Heart right ventricle (tissue), 16 donors: ENCODE data around the gene EPHA7. TPM values are rescaled to one million over a fixed set of nuclear protein-coding genes. Genes with fewer than 3 reads are reported as not detected.
A peak's percentile ranks its signal among the peaks of the same experiment; 100 is the strongest.

ENCODE experiments used
- ATAC-seq, 8 donors: fragments of 200-7000 bp; cut with Tn5 transposase; one replicate each; pipeline ENCODE4 v1.9.1; 2020; ENCODE audit warnings: mild to moderate bottlenecking in 8 of 8, moderate library complexity in 8 of 8, moderate number of reproducible peaks in 1 of 8
- DNase-seq, 2 donors: peaks; one replicate each; pipeline ENCODE4 v3.0.0-alpha.2; 2020
- H3K27ac ChIP-seq, 10 donors: fragments of 200-600 bp; sonication (generic) in 2 of 10; one replicate each; pipeline versions ENCODE4 v1.5.0 to v1.8.0; 2020 to 2022; ENCODE audit warnings: mild to moderate bottlenecking in 3 of 10
- H3K27me3 ChIP-seq, 7 donors: fragments of 200-600 bp; one replicate each; pipeline ENCODE4 v1.8.0; 2021 to 2022; ENCODE audit warnings: mild to moderate bottlenecking in 2 of 7
- H3K36me3 ChIP-seq, 9 donors: fragments of 200-600 bp; sonication (generic) in 1 of 9; one replicate each; pipeline versions ENCODE4 v1.5.0 to v1.8.0; 2020 to 2022; ENCODE audit warnings: mild to moderate bottlenecking in 2 of 9
- H3K4me1 ChIP-seq, 9 donors: fragments of 200-600 bp; sonication (generic) in 1 of 9; one replicate each; pipeline versions ENCODE4 v1.5.0 to v1.8.0; 2020 to 2022; ENCODE audit warnings: mild to moderate bottlenecking in 4 of 9
- H3K4me3 ChIP-seq, 10 donors: fragments of 200-600 bp; sonication (generic) in 2 of 10; one replicate each; pipeline versions ENCODE4 v1.5.0 to v1.8.0; 2020 to 2022; ENCODE audit warnings: mild to moderate bottlenecking in 7 of 10, moderate library complexity in 2 of 10
- H3K9me3 ChIP-seq, 11 donors: fragments of 200-600 bp in 10 of 11; sonication (generic) in 2 of 11; one replicate each; pipeline versions ENCODE4 v1.5.0 to v1.8.0; 2013 to 2022; ENCODE audit warnings: mild to moderate bottlenecking in 2 of 11, control low read depth in 1 of 11, moderate library complexity in 1 of 11
- WGBS, 2 donors: extraction: QIAGEN DNeasy Blood & Tissue Kit; methylation state at CpG; one replicate each; pipeline ENCODE4 v1.1.7; 2013; ENCODE audit warnings: inconsistent platforms in 1 of 2; 5-methylcytosine and 5-hydroxymethylcytosine counted together
- intact Hi-C, 10 donors: fragments of 100-400 bp; cut with DNase I; formaldehyde crosslinking; loops; one replicate each; pipeline versions ENCODE4 v1.11.1 to v1.14.2; 2022
- polyA plus RNA-seq, 2 donors: library from polyadenylated mRNA; stranded (reverse); fragments of 200-250 nt; gene quantifications; one replicate each; pipeline ENCODE4 v1.2.3, GENCODE V29; 2013
- total RNA-seq, 10 donors: library from RNA; stranded (reverse); fragmentation: NEBNext Ultra II Directional in 3 of 10; extraction: Animal tissue kit (Norgen Biotek cat#: 25700) in 3 of 10; gene quantifications; one replicate each; pipeline versions ENCODE4 v1.2.1 to v1.2.4, GENCODE V29; 2021 to 2023
- TF ChIP-seq, protein P1 (sequence below), 9 donors: fragments of 200-600 bp; sonication (generic) in 2 of 9; IDR thresholded peaks; one replicate each; pipeline versions ENCODE4 v1.5.0 to v1.8.0; 2021 to 2022; ENCODE audit warnings: antibody characterized with exemption in 9 of 9, mild to moderate bottlenecking in 5 of 9, moderate library complexity in 1 of 9
- donor health status: Arrhythmogenic right ventricular cardiomyopathy.
- donor health status: ischemic (EF 13 %, LVEDD 7.1; RV severe dilation, severe dysfunction).
- donor health status: healthy with polysubstance abuse.
- donor health status: DM: no; HTN: yes; CAD: no.
- donor health status: DM: no; HTN: no; CAD: no.
- donor health status: ischemic (EF 25% LVEDD 6.9; RV normal size, moderate dysfunction).
- donor health status: ischemic (EF 25% LVEDD 5.7; RV mildly dilated, moderate dysfunction).
- donor health status: healthy.
- donor health status: DM: yes; HTN: yes; CAD: no.
- donor health status: Ischemic cardiomyopathy.
- donor health status: ischemic (EF 35%, LVEDD 5.7; RV mildly dilated, moderate dysfunction).
- donor health status: nonischemic (EF 11% LVEDD 7.7; RV severe dilation, severe dysfunction).
- donor health status: DM: yes; HTN: yes; CAD: no.
- donor health status: PGD.
- donor health status: ischemic (EF 29% LVEDD 5.4; RV normal size, mild dysfunction).
- donor health status: nonischemic (EF 23%, LVEDD 6.1; RV moderate dilation, normal function).

The EPHA7 gene
- total and polyA plus RNA-seq, 12 donors = 0.22 to 15.1 (median 2.7) TPM

DNA sequence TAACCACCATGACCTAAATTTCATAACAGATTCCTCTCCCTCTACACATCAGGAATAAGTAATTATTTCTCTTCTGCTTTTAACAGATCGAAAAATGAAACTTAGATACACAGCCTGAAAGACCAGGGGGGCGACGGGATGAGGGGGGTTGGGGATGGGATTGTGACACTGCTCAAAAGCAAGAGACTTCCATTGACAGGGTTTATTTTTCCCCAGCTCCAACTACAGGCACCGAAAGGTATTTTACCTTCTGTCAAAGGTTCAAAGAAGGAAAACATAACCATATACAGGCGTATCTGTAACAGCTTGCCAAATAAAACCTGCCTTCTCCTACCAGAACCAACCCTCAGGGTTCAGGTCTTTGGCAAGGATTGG lies 1.3 kb downstream of the EPHA7 start:
- no peak for DNase-seq
- ATAC-seq = no peak
- TF ChIP-seq, protein P1, sequence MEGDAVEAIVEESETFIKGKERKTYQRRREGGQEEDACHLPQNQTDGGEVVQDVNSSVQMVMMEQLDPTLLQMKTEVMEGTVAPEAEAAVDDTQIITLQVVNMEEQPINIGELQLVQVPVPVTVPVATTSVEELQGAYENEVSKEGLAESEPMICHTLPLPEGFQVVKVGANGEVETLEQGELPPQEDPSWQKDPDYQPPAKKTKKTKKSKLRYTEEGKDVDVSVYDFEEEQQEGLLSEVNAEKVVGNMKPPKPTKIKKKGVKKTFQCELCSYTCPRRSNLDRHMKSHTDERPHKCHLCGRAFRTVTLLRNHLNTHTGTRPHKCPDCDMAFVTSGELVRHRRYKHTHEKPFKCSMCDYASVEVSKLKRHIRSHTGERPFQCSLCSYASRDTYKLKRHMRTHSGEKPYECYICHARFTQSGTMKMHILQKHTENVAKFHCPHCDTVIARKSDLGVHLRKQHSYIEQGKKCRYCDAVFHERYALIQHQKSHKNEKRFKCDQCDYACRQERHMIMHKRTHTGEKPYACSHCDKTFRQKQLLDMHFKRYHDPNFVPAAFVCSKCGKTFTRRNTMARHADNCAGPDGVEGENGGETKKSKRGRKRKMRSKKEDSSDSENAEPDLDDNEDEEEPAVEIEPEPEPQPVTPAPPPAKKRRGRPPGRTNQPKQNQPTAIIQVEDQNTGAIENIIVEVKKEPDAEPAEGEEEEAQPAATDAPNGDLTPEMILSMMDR (IDR thresholded peaks at IDR 0.05) = no peak
- H3K4me3 ChIP-seq = peak overlapping the region; percentile 46 to 65 (median 57)
- H3K27me3 ChIP-seq = peaks cover 0 to 97% (median 86%) of the 10 kb centered on the region in 7 donors
- H3K9me3 ChIP-seq = no peaks in the 10 kb centered on the region
- no peaks in the 10 kb centered on the region for H3K36me3 ChIP-seq
- H3K27ac ChIP-seq = peak overlapping the region in 5 of 10 donors; percentile 24 to 79 (median 67)
- peaks cover 0 to 43% (median 28%) of the 10 kb centered on the region in 9 donors for H3K4me1 ChIP-seq
- WGBS, 2 donors = 1 to 2% methylated on average over 5 of the region's 5 CpGs
- intact Hi-C loops = no loop called here

GRCh38 chr6:93417421-93418013 lies 1.8 kb downstream of the EPHA7 start:
- intact Hi-C loops = no loop called here

GRCh38 chr6:93416571-93417420 lies 2.6 kb downstream of the EPHA7 start:
- H3K9me3 ChIP-seq = no peaks in the 10 kb centered on the region
- DNase-seq (peak; percentile 13 to 32), ATAC-seq (peak in 7 of 8 donors; percentile 23 to 76 (median 54))
- H3K27ac ChIP-seq = peak overlapping the region in 8 of 10 donors; percentile 46 to 79 (median 64)
- 0 to 2% methylated on average over 75 to 77 of the region's 77 CpGs for WGBS, 2 donors
- intact Hi-C loops = no loop called here
- no peaks in the 10 kb centered on the region for H3K36me3 ChIP-seq
- H3K4me1 ChIP-seq = peaks cover 0 to 43% (median 28%) of the 10 kb centered on the region in 9 donors
- TF ChIP-seq, protein P1 (IDR thresholded peaks at IDR 0.05) = no peak
- peak overlapping the region; percentile 32 to 65 (median 56) for H3K4me3 ChIP-seq
- H3K27me3 ChIP-seq = peaks cover 0 to 88% (median 76%) of the 10 kb centered on the region in 7 donors

More at GRCh38 chr6:93417421-93418013, 1.8 kb downstream of the EPHA7 start:
- H3K4me3 ChIP-seq = peak overlapping the region; percentile 32 to 65 (median 56)
- DNase-seq (peak in 1 of 2 donors; percentile 15), ATAC-seq (peak in 5 of 8 donors; percentile 15 to 50 (median 36))
- TF ChIP-seq, protein P1 (IDR thresholded peaks at IDR 0.05) = peak in 2 of 9 donors; percentile 15 to 33
- H3K27ac ChIP-seq = peak overlapping the region in 7 of 10 donors; percentile 46 to 79 (median 63)
- H3K9me3 ChIP-seq = no peaks in the 10 kb centered on the region
- H3K27me3 ChIP-seq = peaks cover 0 to 96% (median 83%) of the 10 kb centered on the region in 7 donors
- H3K4me1 ChIP-seq = peaks cover 0 to 43% (median 28%) of the 10 kb centered on the region in 9 donors
- H3K36me3 ChIP-seq = no peaks in the 10 kb centered on the region
- 1% methylated on average over 27 of the region's 27 CpGs for WGBS, 2 donors

GRCh38 chr6:93413190-93413589 lies 6.2 kb downstream of the EPHA7 start:
- H3K4me1 ChIP-seq = peaks cover 0 to 20% (median 13%) of the 10 kb centered on the region in 9 donors

More at GRCh38 chr6:93413190-93413589, 6.2 kb downstream of the EPHA7 start:
- no peak for DNase-seq
- intact Hi-C loops = no loop called here
- H3K4me3 ChIP-seq = no peak overlapping the region
- ATAC-seq = no peak
- TF ChIP-seq, protein P1 (IDR thresholded peaks at IDR 0.05) = no peak
- no peaks in the 10 kb centered on the region for H3K9me3 ChIP-seq
- peaks cover 0 to 70% (median 48%) of the 10 kb centered on the region in 7 donors for H3K27me3 ChIP-seq
- no peak overlapping the region for H3K27ac ChIP-seq
- no peaks in the 10 kb centered on the region for H3K36me3 ChIP-seq
